B cell (primary cell): ENCODE measurements around the gene SIRPB1.

Source experiments
- EZH2 ChIP-seq: IDR thresholded peaks from 2 replicates; pipeline ENCODE4 v1.6.1; 2012; ENCODE audit warnings: borderline replicate concordance, low read depth, mild to moderate bottlenecking, moderate library complexity, low read length; ENCODE audit not compliant: insufficient read depth, poor library complexity, severe bottlenecking
- TF ChIP-seq, protein P1 (sequence below): fragments of 200-600 bp; IDR thresholded peaks from one replicate; pipeline ENCODE4 v1.8.0; 2022; ENCODE audit warnings: antibody characterized with exemption, mild to moderate bottlenecking

DNA sequence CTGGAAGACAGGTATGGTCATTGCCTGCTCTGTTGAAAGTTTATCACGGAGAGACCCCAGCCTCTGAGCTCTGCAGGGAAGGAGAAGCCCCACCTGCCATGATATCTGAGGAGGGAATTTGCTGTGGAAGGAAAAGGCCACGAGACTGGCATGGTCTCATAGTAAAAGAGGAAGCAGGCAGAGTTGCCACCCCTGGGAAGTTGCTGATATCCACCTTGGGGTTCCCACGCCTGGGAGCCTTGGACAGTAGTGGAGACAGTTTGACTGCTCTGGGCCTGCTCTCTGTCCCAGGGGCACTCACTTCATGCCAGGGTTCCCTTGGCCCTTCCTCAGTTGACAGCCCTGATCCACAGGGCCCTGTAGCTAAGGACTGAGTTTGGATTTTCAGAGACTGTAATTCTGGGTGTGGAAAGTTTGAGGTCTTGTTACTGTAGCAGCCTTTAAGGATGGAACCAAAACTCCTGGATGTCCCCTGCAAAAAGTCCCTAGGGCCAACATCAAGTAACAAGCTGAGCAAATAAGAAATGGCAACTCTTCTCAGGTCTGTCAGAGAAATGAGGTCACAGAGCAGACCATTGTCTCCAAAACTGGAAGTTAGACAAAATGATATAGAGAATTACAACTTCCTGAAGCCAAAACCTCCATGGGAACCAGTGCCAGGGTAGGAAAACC lies 6.9 kb upstream of the SIRPB1 start:
- TF ChIP-seq, protein P1, sequence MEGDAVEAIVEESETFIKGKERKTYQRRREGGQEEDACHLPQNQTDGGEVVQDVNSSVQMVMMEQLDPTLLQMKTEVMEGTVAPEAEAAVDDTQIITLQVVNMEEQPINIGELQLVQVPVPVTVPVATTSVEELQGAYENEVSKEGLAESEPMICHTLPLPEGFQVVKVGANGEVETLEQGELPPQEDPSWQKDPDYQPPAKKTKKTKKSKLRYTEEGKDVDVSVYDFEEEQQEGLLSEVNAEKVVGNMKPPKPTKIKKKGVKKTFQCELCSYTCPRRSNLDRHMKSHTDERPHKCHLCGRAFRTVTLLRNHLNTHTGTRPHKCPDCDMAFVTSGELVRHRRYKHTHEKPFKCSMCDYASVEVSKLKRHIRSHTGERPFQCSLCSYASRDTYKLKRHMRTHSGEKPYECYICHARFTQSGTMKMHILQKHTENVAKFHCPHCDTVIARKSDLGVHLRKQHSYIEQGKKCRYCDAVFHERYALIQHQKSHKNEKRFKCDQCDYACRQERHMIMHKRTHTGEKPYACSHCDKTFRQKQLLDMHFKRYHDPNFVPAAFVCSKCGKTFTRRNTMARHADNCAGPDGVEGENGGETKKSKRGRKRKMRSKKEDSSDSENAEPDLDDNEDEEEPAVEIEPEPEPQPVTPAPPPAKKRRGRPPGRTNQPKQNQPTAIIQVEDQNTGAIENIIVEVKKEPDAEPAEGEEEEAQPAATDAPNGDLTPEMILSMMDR: no peak
- no peak for TF ChIP-seq EZH2
